ENCODE data around the gene GRID2.

GRCh38 chr4:93722446-93722845 lies 1418.7 kb downstream of the GRID2 start:
- no peak for TF ChIP-seq CTCF (conservative IDR thresholded peaks at IDR 0.05; ENCODE audit: low read depth, low read length)
- no peak for TF ChIP-seq EZH2 (IDR thresholded peaks at IDR 0.05; ENCODE audit: low read length, unreplicated experiment)
- no peak for TF ChIP-seq EZH2phosphoT487 (IDR thresholded peaks at IDR 0.05; ENCODE audit: borderline replicate concordance, low read length)
